OCI-LY3 (cell line): ENCODE results near the gene RASGRF2.
"Not testable (repeated sequence)": the region's sequence is repeated elsewhere in the genome, so short reads cannot be mapped to it uniquely, and the experiment has no call there.

Experiments
- H2AFZ ChIP-seq: fragments of 200-600, 300-600 bp; shearing (Covaris generic); 2 replicates; pipeline ENCODE4 v1.6.0; 2014; ENCODE audit warnings: antibody characterized with exemption, low read depth, low read length
- H3K27ac ChIP-seq: fragments of 200-600, 300-600 bp; sonication (generic); 2 replicates; pipeline ENCODE4 v1.5.1; 2014; ENCODE audit warnings: mild to moderate bottlenecking, low read length, moderate library complexity, mixed read lengths
- H3K27me3 ChIP-seq: fragments of 200-600, 300-600 bp; sonication (generic); 2 replicates; pipeline ENCODE4 v1.6.1; 2014; ENCODE audit warnings: low read depth, low read length, mixed read lengths
- H3K36me3 ChIP-seq: fragments of 200-600, 300-600 bp; sonication (generic); replicated peaks from 2 replicates; pipeline ENCODE3; 2014; ENCODE audit warnings: low read depth, low read length, mixed read lengths
- H3K4me1 ChIP-seq: fragments of 300-600, 200-600 bp; sonication (generic); 2 replicates; pipeline ENCODE4 v1.6.1; 2014; ENCODE audit warnings: low read length, mixed read lengths
- H3K4me2 ChIP-seq: fragments of 200-600, 300-600 bp; sonication (generic); 2 replicates; pipeline ENCODE4 v1.6.1; 2014; ENCODE audit warnings: low read length, mixed read lengths
- H3K4me3 ChIP-seq: fragments of 300-600, 200-600 bp; sonication (generic); 2 replicates; pipeline ENCODE4 v1.5.1; 2014; ENCODE audit warnings: antibody characterized with exemption, mild to moderate bottlenecking, low read length, moderate library complexity
- H3K79me2 ChIP-seq: fragments of 300-600, 200-600 bp; shearing (Covaris generic); 2 replicates; pipeline ENCODE4 v1.6.1; 2014; ENCODE audit warnings: mild to moderate bottlenecking, low read length, mixed read lengths
- H3K9ac ChIP-seq: fragments of 300-600, 200-600 bp; shearing (Covaris generic); 2 replicates; pipeline ENCODE4 v1.6.0; 2014; ENCODE audit warnings: mild to moderate bottlenecking, low read length, moderate library complexity
- H3K9me3 ChIP-seq: fragments of 200-600, 300-600 bp; shearing (Covaris generic); 2 replicates; pipeline ENCODE4 v1.6.1; 2014; ENCODE audit warnings: low read length, mixed read lengths; ENCODE audit not compliant: insufficient read depth
- H4K20me1 ChIP-seq: fragments of 200-600, 300-600 bp; sonication (generic); 2 replicates; pipeline ENCODE4 v1.6.1; 2016; ENCODE audit warnings: low read length, mixed read lengths; ENCODE audit not compliant: insufficient read depth
- CTCF ChIP-seq: fragments of 200-600, 300-600 bp; sonication (generic); IDR thresholded peaks from 2 replicates; pipeline ENCODE4 v1.5.1; 2014; ENCODE audit warnings: antibody characterized with exemption, low read length, low read depth
- EZH2phosphoT487 ChIP-seq: fragments of 200-600 bp; shearing (Covaris generic); IDR thresholded peaks from 2 replicates; pipeline ENCODE4 v1.6.1; 2018; ENCODE audit warnings: antibody characterized with exemption, mixed run types, low read depth

The RASGRF2 gene

DNA sequence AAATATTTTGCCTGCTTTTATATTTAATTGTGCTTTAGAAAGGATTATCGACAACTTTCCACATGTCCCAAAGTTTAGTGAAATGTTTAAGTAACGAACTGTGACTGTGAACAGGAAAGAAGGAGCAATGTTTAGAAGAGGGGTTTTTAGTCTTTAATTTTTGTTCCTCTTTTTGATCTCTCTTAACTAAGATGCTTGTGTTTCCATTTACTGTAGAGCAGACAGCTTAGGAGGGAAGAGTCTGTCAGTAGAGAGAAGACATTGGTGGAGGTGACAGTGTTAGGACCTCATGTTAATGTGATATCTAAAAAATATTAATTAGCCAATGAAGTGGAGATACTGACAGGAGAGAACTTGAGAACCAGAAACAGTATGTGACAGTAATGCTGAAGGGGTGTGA lies 92.2 kb downstream of the RASGRF2 start:
- Histone ChIP-seq H3K27ac (peak overlapping the region; percentile 52), H3K36me3 (no peaks in the 10 kb centered on the region), H3K9me3 (no peaks in the 10 kb centered on the region), H4K20me1 (no peaks in the 10 kb centered on the region), H3K27me3 (no peaks in the 10 kb centered on the region), H3K4me2 (peak overlapping the region; percentile 46), H3K79me2 (no peaks in the 10 kb centered on the region), H3K4me3 (0 out of 2 replicates have a peak overlapping the region, but pooled peaks have one; percentile 1), H3K9ac (no peak overlapping the region), H2AFZ (no peak overlapping the region), H3K4me1 (peaks cover 17% of the 10 kb centered on the region)
- TF ChIP-seq EZH2phosphoT487 (no peak), CTCF (no peak)

- H3K27ac ChIP-seq, H2AFZ ChIP-seq, H3K4me3 ChIP-seq, H3K9ac ChIP-seq, H3K9me3 ChIP-seq, H3K36me3 ChIP-seq, H3K27me3 ChIP-seq, H3K4me2 ChIP-seq, H3K79me2 ChIP-seq, H4K20me1 ChIP-seq: not testable (repeated sequence)
- peaks cover 17% of the 10 kb centered on the region for H3K4me1 ChIP-seq
These were observed 93.1 kb downstream of the RASGRF2 start for GRCh38 chr5:81053282-81053681.

DNA sequence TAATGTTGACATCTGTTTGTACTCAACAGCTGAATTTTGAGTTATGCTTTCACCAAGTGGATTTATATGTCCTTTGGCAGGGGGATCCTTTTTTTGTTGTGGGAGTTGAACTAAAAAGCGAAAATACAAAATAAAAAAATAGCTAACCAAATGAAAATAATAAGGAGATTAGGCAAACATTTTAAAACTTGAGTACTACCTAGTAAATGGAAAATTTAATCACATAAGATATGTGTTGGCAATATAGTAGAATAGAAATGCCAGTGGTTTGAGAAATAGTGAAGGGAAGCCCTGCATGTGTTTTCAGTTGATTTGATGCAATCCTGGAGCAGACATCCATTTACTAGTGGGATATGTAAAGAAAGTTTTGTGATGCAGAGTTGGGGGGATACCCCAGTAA lies 98.0 kb downstream of the RASGRF2 start:
- no peak overlapping the region for H3K4me3 ChIP-seq
- H3K4me1 ChIP-seq, result no peaks in the 10 kb centered on the region
- no peak overlapping the region for H3K4me2 ChIP-seq
- TF ChIP-seq CTCF (no peak), EZH2phosphoT487 (no peak)
- H2AFZ ChIP-seq, result no peak overlapping the region
- no peak overlapping the region for H3K27ac ChIP-seq
- H3K27me3 ChIP-seq, result no peaks in the 10 kb centered on the region
- H3K9me3 ChIP-seq, result no peaks in the 10 kb centered on the region
- H3K9ac ChIP-seq, result no peak overlapping the region
- H3K36me3 ChIP-seq, result no peaks in the 10 kb centered on the region
- H4K20me1 ChIP-seq, result no peaks in the 10 kb centered on the region
- no peaks in the 10 kb centered on the region for H3K79me2 ChIP-seq

- Histone ChIP-seq H3K9ac (no peak overlapping the region), H3K36me3 (no peaks in the 10 kb centered on the region), H4K20me1 (no peaks in the 10 kb centered on the region), H3K4me3 (no peak overlapping the region), H2AFZ (no peak overlapping the region), H3K4me2 (no peak overlapping the region), H3K9me3 (no peaks in the 10 kb centered on the region), H3K27ac (no peak overlapping the region), H3K79me2 (no peaks in the 10 kb centered on the region), H3K27me3 (no peaks in the 10 kb centered on the region), H3K4me1 (no peaks in the 10 kb centered on the region)
- no peak for TF ChIP-seq EZH2phosphoT487
- no peak for TF ChIP-seq CTCF
These were observed 105.3 kb downstream of the RASGRF2 start for GRCh38 chr5:81065492-81065891.

GRCh38 chr5:81066102-81066501 lies 105.9 kb downstream of the RASGRF2 start:
- H3K79me2 ChIP-seq, result no peaks in the 10 kb centered on the region
- H3K4me1 ChIP-seq, result no peaks in the 10 kb centered on the region
- H3K4me2 ChIP-seq, result no peak overlapping the region
- no peak overlapping the region for H3K4me3 ChIP-seq
- H3K36me3 ChIP-seq, result no peaks in the 10 kb centered on the region
- H3K9me3 ChIP-seq, result no peaks in the 10 kb centered on the region
- no peaks in the 10 kb centered on the region for H3K27me3 ChIP-seq
- no peak overlapping the region for H3K9ac ChIP-seq
- no peak overlapping the region for H3K27ac ChIP-seq
- no peaks in the 10 kb centered on the region for H4K20me1 ChIP-seq
- TF ChIP-seq CTCF (no peak), EZH2phosphoT487 (no peak)
- no peak overlapping the region for H2AFZ ChIP-seq
